ENCODE measurements around the gene KRTAP10-5.
"Not testable (repeated sequence)": the region's sequence is repeated elsewhere in the genome, so short reads cannot be mapped to it uniquely, and the experiment has no call there.

Gene KRTAP10-5

GRCh38 chr21:44566403-44566802, 14.0 kb downstream of the KRTAP10-5 start:
- Histone ChIP-seq H3K4me1 (ENCODE audit: control insufficient read depth, low read depth, low read length) (no peaks in the 10 kb centered on the region), H3K36me3 (ENCODE audit: control insufficient read depth, low read depth, low read length) (no peaks in the 10 kb centered on the region), H3K4me3 (ENCODE audit: low read length) (no peak overlapping the region), H3K27ac (ENCODE audit: low read length) (no peak overlapping the region), H3K9ac (ENCODE audit: low read length) (no peak overlapping the region), H3K27me3 (ENCODE audit: control insufficient read depth, insufficient read depth, low read length) (no peaks in the 10 kb centered on the region), H3K9me3 (ENCODE audit: control insufficient read depth, low read depth, low read length) (no peaks in the 10 kb centered on the region)

- Histone ChIP-seq H3K9me3 (ENCODE audit: control insufficient read depth, low read depth, low read length) (no peaks in the 10 kb centered on the region), H3K36me3 (ENCODE audit: control insufficient read depth, low read depth, low read length) (no peaks in the 10 kb centered on the region), H3K4me1 (ENCODE audit: control insufficient read depth, low read depth, low read length) (no peaks in the 10 kb centered on the region), H3K4me3 (ENCODE audit: low read length) (no peak overlapping the region), H3K27ac (ENCODE audit: low read length) (no peak overlapping the region), H3K9ac (ENCODE audit: low read length) (no peak overlapping the region), H3K27me3 (ENCODE audit: control insufficient read depth, insufficient read depth, low read length) (no peaks in the 10 kb centered on the region)
Measured at GRCh38 chr21:44564886-44565598, 15.4 kb downstream of the KRTAP10-5 start.

GRCh38 chr21:44564099-44564498, 16.3 kb downstream of the KRTAP10-5 start:
- no peak overlapping the region for H3K27ac ChIP-seq (ENCODE audit: low read length)
- H3K4me1 ChIP-seq (ENCODE audit: control insufficient read depth, low read depth, low read length), result no peaks in the 10 kb centered on the region
- H3K9me3 ChIP-seq (ENCODE audit: control insufficient read depth, low read depth, low read length), result no peaks in the 10 kb centered on the region

GRCh38 chr21:44558695-44559094, 21.7 kb downstream of the KRTAP10-5 start, which contains the start of gene KRTAP10-3:
TSS of gene KRTAP10-3 (minus strand) at chr21:44558795. CDS start at chr21:44558715, 80 bp downstream.
- H3K9ac ChIP-seq (ENCODE audit: low read length), result no peak within 1 kb of the TSS
- H3K27me3 ChIP-seq (ENCODE audit: control insufficient read depth, insufficient read depth, low read length), result no peaks in the 10 kb centered on the region
- H3K27ac ChIP-seq (ENCODE audit: low read length), result no peak within 1 kb of the TSS

More at GRCh38 chr21:44564099-44564498, 16.3 kb downstream of the KRTAP10-5 start:
- no peak overlapping the region for H3K4me3 ChIP-seq (ENCODE audit: low read length)
- no peak overlapping the region for H3K9ac ChIP-seq (ENCODE audit: low read length)
- no peaks in the 10 kb centered on the region for H3K36me3 ChIP-seq (ENCODE audit: control insufficient read depth, low read depth, low read length)
- H3K27me3 ChIP-seq (ENCODE audit: control insufficient read depth, insufficient read depth, low read length), result no peaks in the 10 kb centered on the region

GRCh38 chr21:44558329-44558675, 22.1 kb downstream of the KRTAP10-5 start:
- H3K27me3 ChIP-seq (ENCODE audit: control insufficient read depth, insufficient read depth, low read length); H3K4me3 ChIP-seq (ENCODE audit: low read length); H3K9ac ChIP-seq (ENCODE audit: low read length); H3K36me3 ChIP-seq (ENCODE audit: control insufficient read depth, low read depth, low read length); H3K9me3 ChIP-seq (ENCODE audit: control insufficient read depth, low read depth, low read length); H3K4me1 ChIP-seq (ENCODE audit: control insufficient read depth, low read depth, low read length); H3K27ac ChIP-seq (ENCODE audit: low read length): not testable (repeated sequence)

More at GRCh38 chr21:44558695-44559094, 21.7 kb downstream of the KRTAP10-5 start, which contains the start of gene KRTAP10-3:
- Histone ChIP-seq H3K36me3 (ENCODE audit: control insufficient read depth, low read depth, low read length) (no peaks in the 10 kb centered on the region), H3K4me3 (ENCODE audit: low read length) (no peak within 1 kb of the TSS), H3K4me1 (ENCODE audit: control insufficient read depth, low read depth, low read length) (no peaks in the 10 kb centered on the region), H3K9me3 (ENCODE audit: control insufficient read depth, low read depth, low read length) (no peaks in the 10 kb centered on the region)

GRCh38 chr21:44557491-44558328, 22.7 kb downstream of the KRTAP10-5 start:
- H3K9ac ChIP-seq (ENCODE audit: low read length), result no peak overlapping the region
- no peak overlapping the region for H3K4me3 ChIP-seq (ENCODE audit: low read length)
- H3K27ac ChIP-seq (ENCODE audit: low read length), result no peak overlapping the region
- H3K4me1 ChIP-seq (ENCODE audit: control insufficient read depth, low read depth, low read length), result peaks cover 4% of the 10 kb centered on the region
- H3K9me3 ChIP-seq (ENCODE audit: control insufficient read depth, low read depth, low read length), result no peaks in the 10 kb centered on the region
- H3K27me3 ChIP-seq (ENCODE audit: control insufficient read depth, insufficient read depth, low read length), result no peaks in the 10 kb centered on the region
- no peaks in the 10 kb centered on the region for H3K36me3 ChIP-seq (ENCODE audit: control insufficient read depth, low read depth, low read length)

- Histone ChIP-seq H3K4me3 (ENCODE audit: low read length) (no peak overlapping the region), H3K27ac (ENCODE audit: low read length) (no peak overlapping the region), H3K9ac (ENCODE audit: low read length) (no peak overlapping the region), H3K9me3 (ENCODE audit: control insufficient read depth, low read depth, low read length) (no peaks in the 10 kb centered on the region), H3K4me1 (ENCODE audit: control insufficient read depth, low read depth, low read length) (peaks cover 10% of the 10 kb centered on the region), H3K36me3 (ENCODE audit: control insufficient read depth, low read depth, low read length) (no peaks in the 10 kb centered on the region), H3K27me3 (ENCODE audit: control insufficient read depth, insufficient read depth, low read length) (no peaks in the 10 kb centered on the region)
Measured at GRCh38 chr21:44556879-44557278, 23.5 kb downstream of the KRTAP10-5 start.

- Histone ChIP-seq H3K9me3 (ENCODE audit: control insufficient read depth, low read depth, low read length) (no peaks in the 10 kb centered on the region), H3K27ac (ENCODE audit: low read length) (no peak overlapping the region), H3K4me1 (ENCODE audit: control insufficient read depth, low read depth, low read length) (peaks cover 10% of the 10 kb centered on the region), H3K36me3 (ENCODE audit: control insufficient read depth, low read depth, low read length) (no peaks in the 10 kb centered on the region), H3K27me3 (ENCODE audit: control insufficient read depth, insufficient read depth, low read length) (no peaks in the 10 kb centered on the region), H3K4me3 (ENCODE audit: low read length) (no peak overlapping the region), H3K9ac (ENCODE audit: low read length) (no peak overlapping the region)
Measured at GRCh38 chr21:44555200-44555875, 25.1 kb downstream of the KRTAP10-5 start.

GRCh38 chr21:44552681-44553080, 27.7 kb downstream of the KRTAP10-5 start:
- Histone ChIP-seq H3K4me1 (ENCODE audit: control insufficient read depth, low read depth, low read length) (peaks cover 30% of the 10 kb centered on the region), H3K36me3 (ENCODE audit: control insufficient read depth, low read depth, low read length) (no peaks in the 10 kb centered on the region), H3K9ac (ENCODE audit: low read length) (no peak overlapping the region), H3K27me3 (ENCODE audit: control insufficient read depth, insufficient read depth, low read length) (no peaks in the 10 kb centered on the region), H3K27ac (ENCODE audit: low read length) (no peak overlapping the region), H3K4me3 (ENCODE audit: low read length) (no peak overlapping the region), H3K9me3 (ENCODE audit: control insufficient read depth, low read depth, low read length) (no peaks in the 10 kb centered on the region)

- peaks cover 3% of the 10 kb centered on the region for H3K9me3 ChIP-seq (ENCODE audit: control insufficient read depth, low read depth, low read length)
- peaks cover 33% of the 10 kb centered on the region for H3K4me1 ChIP-seq (ENCODE audit: control insufficient read depth, low read depth, low read length)
- H3K9ac ChIP-seq (ENCODE audit: low read length), result no peak overlapping the region
- H3K4me3 ChIP-seq (ENCODE audit: low read length), result no peak overlapping the region
- H3K36me3 ChIP-seq (ENCODE audit: control insufficient read depth, low read depth, low read length), result no peaks in the 10 kb centered on the region
- no peaks in the 10 kb centered on the region for H3K27me3 ChIP-seq (ENCODE audit: control insufficient read depth, insufficient read depth, low read length)
- no peak overlapping the region for H3K27ac ChIP-seq (ENCODE audit: low read length)
Measured at GRCh38 chr21:44552136-44552535, 28.3 kb downstream of the KRTAP10-5 start.

GRCh38 chr21:44551340-44551961, 29.0 kb downstream of the KRTAP10-5 start, which contains the start of gene KRTAP10-2:
TSS of gene KRTAP10-2 (minus strand) at chr21:44551505. CDS start at chr21:44551458, 47 bp downstream.
- Histone ChIP-seq H3K9ac (ENCODE audit: low read length) (no peak within 1 kb of the TSS), H3K4me3 (ENCODE audit: low read length) (no peak within 1 kb of the TSS), H3K36me3 (ENCODE audit: control insufficient read depth, low read depth, low read length) (no peaks in the 10 kb centered on the region), H3K27ac (ENCODE audit: low read length) (no peak within 1 kb of the TSS), H3K27me3 (ENCODE audit: control insufficient read depth, insufficient read depth, low read length) (no peaks in the 10 kb centered on the region), H3K9me3 (ENCODE audit: control insufficient read depth, low read depth, low read length) (peaks cover 8% of the 10 kb centered on the region), H3K4me1 (ENCODE audit: control insufficient read depth, low read depth, low read length) (peaks cover 33% of the 10 kb centered on the region)
